Thyroid gland (tissue), 4 donors: ENCODE data around the gene P2RX4.

Experiments used
- CTCF ChIP-seq, 6 experiments: fragments of 200-600 bp in 3 of 6; fragments of 450-650 bp in 3 of 6; sonication (generic) in 3 of 6; IDR thresholded peaks; one replicate each; pipeline ENCODE4 v1.5.1; 2016 to 2019; ENCODE audit warnings: antibody characterized with exemption in 6 of 6, mild to moderate bottlenecking in 2 of 6, inconsistent platforms in 1 of 6, moderate library complexity in 1 of 6
- POLR2A ChIP-seq, 2 donors: fragments of 450-650 bp; IDR thresholded peaks; one replicate each; pipeline ENCODE4 v1.6.1; 2017; ENCODE audit warnings: antibody characterized with exemption in 2 of 2, mild to moderate bottlenecking in 2 of 2, moderate library complexity in 1 of 2

DNA sequence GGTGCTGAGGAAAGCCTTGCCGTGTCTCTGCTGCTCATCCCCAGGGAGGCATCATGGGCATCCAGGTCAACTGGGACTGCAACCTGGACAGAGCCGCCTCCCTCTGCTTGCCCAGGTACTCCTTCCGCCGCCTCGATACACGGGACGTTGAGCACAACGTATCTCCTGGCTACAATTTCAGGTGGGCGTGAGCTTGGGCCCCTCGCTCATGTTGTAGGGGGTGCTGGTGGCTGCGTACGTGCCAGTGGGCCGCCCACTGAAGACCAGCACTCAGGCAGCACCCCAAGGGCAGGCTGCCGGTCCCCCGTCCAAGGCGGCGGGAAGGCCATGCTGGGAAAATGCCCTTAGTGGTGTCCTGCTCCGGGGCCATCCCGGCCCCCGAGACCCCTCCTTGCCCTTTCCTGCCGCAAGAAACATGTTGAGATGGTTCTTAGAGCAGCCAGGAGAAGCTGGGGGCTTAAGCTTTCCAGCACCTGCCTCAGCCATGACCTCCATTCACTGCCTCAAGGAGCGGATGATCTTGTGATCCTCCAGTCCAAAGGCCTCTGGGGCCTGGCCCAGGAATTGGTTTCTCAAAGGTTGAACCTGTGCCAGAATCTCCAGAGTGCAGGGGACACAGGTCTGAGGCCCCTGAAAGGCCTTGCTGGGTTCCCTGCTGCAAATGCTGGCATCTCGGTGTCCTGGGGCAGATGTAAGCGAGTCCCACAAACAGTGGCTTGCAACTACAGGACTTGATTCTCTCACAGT, 19.2 kb downstream of the P2RX4 start:
- TF ChIP-seq POLR2A (IDR thresholded peaks at IDR 0.05) = no peak
- no peak for TF ChIP-seq CTCF (IDR thresholded peaks at IDR 0.05)
